Ovary (tissue), 9 donors: ENCODE results near the gene AKR1A1. TPM values are rescaled to one million over a fixed set of nuclear protein-coding genes. Genes with fewer than 3 reads are reported as not detected.
"Not testable (repeated sequence)": the region's sequence is repeated elsewhere in the genome, so short reads cannot be mapped to it uniquely, and the experiment has no call there.

Experiments
- DNase-seq, 5 donors: peaks; one replicate each; pipeline ENCODE4 v3.0.0-alpha.2; 2019 to 2020
- H3K27ac ChIP-seq, 2 donors: fragments of 200-600 bp; one replicate each; pipeline versions ENCODE4 v1.5.1 to v1.8.0; 2019 to 2022
- H3K27me3 ChIP-seq: fragments of 200-600 bp; one replicate; pipeline ENCODE4 v1.8.0; 2022
- H3K36me3 ChIP-seq: fragments of 200-600 bp; sonication (generic); one replicate; pipeline ENCODE4 v1.5.1; 2019
- H3K4me1 ChIP-seq: one replicate; pipeline ENCODE4 v1.8.1; 2013; ENCODE audit warnings: mild to moderate bottlenecking, moderate library complexity; ENCODE audit not compliant: insufficient read depth
- H3K4me3 ChIP-seq: fragments of 200-600 bp; sonication (generic); one replicate; pipeline ENCODE4 v1.5.1; 2017
- H3K9me3 ChIP-seq, 2 donors: fragments of 200-600 bp in 1 of 2; sonication (generic) in 1 of 2; one replicate each; pipeline versions ENCODE4 v1.5.1 to v1.8.1; 2013 to 2019; ENCODE audit warnings: mild to moderate bottlenecking in 1 of 2, moderate library complexity in 1 of 2
- CTCF ChIP-seq, 3 donors: fragments of 450-650 bp in 2 of 3; fragments of 200-600 bp in 1 of 3; IDR thresholded peaks; one replicate each; pipeline versions ENCODE4 v1.5.1 to v1.8.0; 2016 to 2022; ENCODE audit warnings: antibody characterized with exemption in 3 of 3, mild to moderate bottlenecking in 1 of 3
- EP300 ChIP-seq: sonication (generic); formaldehyde crosslinking; IDR thresholded peaks from one replicate; pipeline ENCODE4 v1.6.1; 2017; ENCODE audit warnings: antibody characterized with exemption
- POLR2A ChIP-seq: fragments of 450-650 bp; IDR thresholded peaks from one replicate; pipeline ENCODE4 v1.6.1; 2017; ENCODE audit warnings: antibody characterized with exemption, mild to moderate bottlenecking, moderate library complexity
- WGBS, 3 donors: extraction: QIAGEN DNeasy Blood & Tissue Kit in 1 of 3; methylation state at CpG; one replicate each; pipeline versions ENCODE4 v1.1.5 to v1.1.7; 2013 to 2017; 5-methylcytosine and 5-hydroxymethylcytosine counted together
- intact Hi-C, 4 donors: fragments of 100-400 bp; cut with DNase I; formaldehyde crosslinking; loops; one replicate each; pipeline versions ENCODE4 v1.11.0 to v1.15.1; 2022 to 2023
- polyA plus RNA-seq, 2 donors: library from polyadenylated mRNA; stranded (reverse); fragments of 200-250 nt in 1 of 2; fragments of 350-450 nt in 1 of 2; fragmentation: Illumina TruSeq in 1 of 2; extraction: RNeasy Lipid Tissue Mini Kit (QIAGEN cat#74804) in 1 of 2; gene quantifications; one replicate each; pipeline ENCODE4 v1.2.3, GENCODE V29; 2013 to 2014
- total RNA-seq, 7 donors: library from RNA; depleted of rRNA in 2 of 7; stranded (reverse); fragments of >200 nt in 2 of 7; fragmentation: NEBNext Ultra II Directional in 3 of 7; extraction: Animal tissue kit (Norgen Biotek cat#: 25700) in 3 of 7; gene quantifications; one replicate each; pipeline versions ENCODE4 v1.1.0 to v1.2.4, GENCODE V29; 2016 to 2023
- donor health status: DM: no; HTN: no; CAD: no; lungs with moderate emphysema.
- donor health status: DM: no; HTN: no; CAD: no.
- donor health status: Bipolar disorder and iron deficiency.
- donor health status: DM: yes; HTN: yes; CAD: no.
- donor health status: DM: no; HTN: no; CAD: no.
- donor health status: DM: yes; HTN: yes; CAD: no.

AKR1A1 gene
- total and polyA plus RNA-seq, 9 donors: 39.8 to 119 (median 88.3) TPM

- intact Hi-C loops: no loop called here
- Histone ChIP-seq H3K4me3 (peak overlapping the region; percentile 0), H3K9me3 (no peaks in the 10 kb centered on the region), H3K4me1 (peaks cover 12% of the 10 kb centered on the region), H3K27ac (no peak overlapping the region), H3K36me3 (no peaks in the 10 kb centered on the region), H3K27me3 (no peaks in the 10 kb centered on the region)
- WGBS, 3 donors: 2 to 7% (median 4%) methylated on average over 1 of the region's 1 CpG
- no peak for TF ChIP-seq CTCF (IDR thresholded peaks at IDR 0.05)
- no peak for TF ChIP-seq EP300
- TF ChIP-seq POLR2A: no peak
- DNase-seq: no peak
Measured at GRCh38 chr1:45518910-45519309, 31.7 kb upstream of the AKR1A1 start.

- not testable (repeated sequence) for H3K36me3 ChIP-seq, H3K4me3 ChIP-seq
- 75 to 84% (median 77%) methylated on average over 16 of the region's 16 CpGs for WGBS, 3 donors
Measured at GRCh38 chr1:45519774-45520173, 30.9 kb upstream of the AKR1A1 start.

GRCh38 chr1:45521413-45522323 is 29.0 kb upstream of the AKR1A1 start, which contains the start of gene PRDX1:
Gene PRDX1, minus strand, starts transcription at chr1:45521884. Its CDS starts 2,841 bp downstream, at chr1:45519043.
- Histone ChIP-seq H3K27ac (peak within 1 kb of the TSS; percentile 75 to 93), H3K4me3 (peak within 1 kb of the TSS; percentile 69), H3K4me1 (peaks cover 12% of the 10 kb centered on the region), H3K27me3 (no peaks in the 10 kb centered on the region), H3K36me3 (no peaks in the 10 kb centered on the region), H3K9me3 (no peaks in the 10 kb centered on the region)
- WGBS, 3 donors: 0% methylated on average over 40 to 72 of the region's 72 CpGs
- DNase-seq: peak; percentile 97 to 99 (median 98)
- intact Hi-C loops: loop anchor here in 1 of 4 donors (5.0 kb wide), 1 partner anchor 46 kb away; no protein-coding TSS in a partner anchor
- TF ChIP-seq POLR2A (peak; percentile 99), EP300 (no peak), CTCF (IDR thresholded peaks at IDR 0.05) (peak in 2 of 3 donors; percentile 8 to 43)

More at GRCh38 chr1:45519774-45520173, 30.9 kb upstream of the AKR1A1 start:
- intact Hi-C loops: loop anchor here in 1 of 4 donors (5.0 kb wide), 1 partner anchor 48 kb away; no protein-coding TSS in a partner anchor
- H3K9me3 ChIP-seq, H3K27ac ChIP-seq, H3K27me3 ChIP-seq, DNase-seq: not testable (repeated sequence)
- H3K4me1 ChIP-seq: peaks cover 12% of the 10 kb centered on the region

GRCh38 chr1:45522324-45523104 is 28.1 kb upstream of the AKR1A1 start:
- peak overlapping the region; percentile 75 to 93 for H3K27ac ChIP-seq
- no peaks in the 10 kb centered on the region for H3K9me3 ChIP-seq
- no peaks in the 10 kb centered on the region for H3K27me3 ChIP-seq
- H3K4me1 ChIP-seq: peaks cover 6% of the 10 kb centered on the region
- no peaks in the 10 kb centered on the region for H3K36me3 ChIP-seq
- H3K4me3 ChIP-seq: peak overlapping the region; percentile 69
- peak in 3 of 5 donors; percentile 23 to 43 (median 35) for DNase-seq
- 77 to 81% (median 79%) methylated on average over 21 of the region's 21 CpGs for WGBS, 3 donors
- TF ChIP-seq EP300 (no peak), POLR2A (no peak), CTCF (IDR thresholded peaks at IDR 0.05) (no peak)
- intact Hi-C loops: loop anchor here in 1 of 4 donors (5.0 kb wide), 1 partner anchor 45 kb away; no protein-coding TSS in a partner anchor

- 75 to 87% (median 84%) methylated on average over 2 of the region's 2 CpGs for WGBS, 3 donors
- not testable (repeated sequence) for H3K9me3 ChIP-seq, H3K27ac ChIP-seq, H3K27me3 ChIP-seq, H3K36me3 ChIP-seq, H3K4me3 ChIP-seq, H3K4me1 ChIP-seq, DNase-seq
- intact Hi-C loops: loop anchor here in 1 of 4 donors (5.0 kb wide), 1 partner anchor 44 kb away; no protein-coding TSS in a partner anchor
Measured at GRCh38 chr1:45523516-45523915, 27.1 kb upstream of the AKR1A1 start.

GRCh38 chr1:45523975-45524374 is 26.7 kb upstream of the AKR1A1 start:
- not testable (repeated sequence) for H3K27ac ChIP-seq, H3K9me3 ChIP-seq, H3K4me1 ChIP-seq, H3K4me3 ChIP-seq, H3K27me3 ChIP-seq, DNase-seq, H3K36me3 ChIP-seq
- WGBS, 3 donors: 85 to 92% (median 87%) methylated on average over 10 of the region's 10 CpGs
- intact Hi-C loops: loop anchor here in 1 of 4 donors (5.0 kb wide), 1 partner anchor 43 kb away; no protein-coding TSS in a partner anchor
